Measurements from ENCODE around the gene DUSP19.

DUSP19 gene

DNA sequence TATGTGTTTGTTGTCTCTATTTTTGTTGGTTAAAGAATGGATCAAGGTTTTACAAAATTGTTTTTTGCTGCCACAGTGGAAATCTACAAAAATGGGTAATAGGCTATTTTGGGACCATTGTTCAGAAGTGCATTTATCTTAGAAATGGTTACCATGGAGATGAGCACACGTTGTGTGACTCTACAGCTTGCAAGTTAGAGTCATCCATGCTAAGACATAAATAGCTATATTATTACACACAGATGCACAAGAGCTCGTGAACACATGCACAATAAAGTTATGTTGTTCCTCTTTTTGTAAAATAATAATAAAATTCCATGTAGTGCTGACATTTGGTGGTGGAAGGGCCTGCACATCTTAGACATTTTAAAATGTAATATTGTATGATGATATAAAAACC lies 15.5 kb upstream of the DUSP19 start:
- in situ Hi-C loops (cut with MboI; ENCODE audit: low sequenced_read_pairs), result no loop called here

DNA sequence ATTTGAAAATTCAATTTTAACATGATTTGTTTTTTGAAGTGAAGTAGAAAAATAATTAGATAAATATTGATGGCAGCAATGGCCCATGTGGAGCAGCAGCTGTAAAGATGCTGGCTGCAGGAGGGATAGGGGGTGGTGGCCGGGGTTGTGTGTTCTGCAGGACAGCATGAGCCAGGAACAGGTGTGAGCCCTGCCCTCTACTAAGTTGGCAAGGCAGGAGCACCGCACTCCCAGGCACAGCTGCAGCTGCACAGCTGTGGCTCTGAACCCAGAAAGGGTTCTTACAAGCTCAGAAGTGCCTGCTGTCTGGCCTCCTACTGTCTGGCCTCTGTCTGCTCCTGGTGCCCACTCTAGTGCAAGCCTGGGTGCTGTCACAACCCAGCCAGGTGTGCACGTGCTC lies 10.0 kb upstream of the DUSP19 start:
- in situ Hi-C loops (cut with MboI; ENCODE audit: low sequenced_read_pairs), result no loop called here

DNA sequence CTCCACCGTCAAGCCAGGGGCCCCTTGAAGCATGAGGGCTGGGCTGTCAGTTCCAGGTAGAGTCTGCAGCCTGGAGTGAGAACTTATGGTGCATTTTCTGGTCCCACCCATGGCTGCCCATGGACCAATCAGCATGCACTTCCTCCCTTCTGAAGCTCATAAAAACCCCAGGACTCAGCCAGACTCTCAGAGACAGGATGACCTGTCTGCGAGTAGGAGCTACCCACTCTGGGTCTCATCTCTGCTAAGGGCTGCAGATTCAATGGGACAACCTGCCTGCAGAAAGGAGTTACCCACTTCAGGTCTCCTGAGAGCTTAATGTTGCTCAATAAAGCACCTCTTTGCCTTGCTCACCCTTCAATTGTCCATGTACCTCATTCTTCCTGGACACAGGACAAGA lies 9.4 kb upstream of the DUSP19 start:
- in situ Hi-C loops (cut with MboI; ENCODE audit: low sequenced_read_pairs), result no loop called here

DNA sequence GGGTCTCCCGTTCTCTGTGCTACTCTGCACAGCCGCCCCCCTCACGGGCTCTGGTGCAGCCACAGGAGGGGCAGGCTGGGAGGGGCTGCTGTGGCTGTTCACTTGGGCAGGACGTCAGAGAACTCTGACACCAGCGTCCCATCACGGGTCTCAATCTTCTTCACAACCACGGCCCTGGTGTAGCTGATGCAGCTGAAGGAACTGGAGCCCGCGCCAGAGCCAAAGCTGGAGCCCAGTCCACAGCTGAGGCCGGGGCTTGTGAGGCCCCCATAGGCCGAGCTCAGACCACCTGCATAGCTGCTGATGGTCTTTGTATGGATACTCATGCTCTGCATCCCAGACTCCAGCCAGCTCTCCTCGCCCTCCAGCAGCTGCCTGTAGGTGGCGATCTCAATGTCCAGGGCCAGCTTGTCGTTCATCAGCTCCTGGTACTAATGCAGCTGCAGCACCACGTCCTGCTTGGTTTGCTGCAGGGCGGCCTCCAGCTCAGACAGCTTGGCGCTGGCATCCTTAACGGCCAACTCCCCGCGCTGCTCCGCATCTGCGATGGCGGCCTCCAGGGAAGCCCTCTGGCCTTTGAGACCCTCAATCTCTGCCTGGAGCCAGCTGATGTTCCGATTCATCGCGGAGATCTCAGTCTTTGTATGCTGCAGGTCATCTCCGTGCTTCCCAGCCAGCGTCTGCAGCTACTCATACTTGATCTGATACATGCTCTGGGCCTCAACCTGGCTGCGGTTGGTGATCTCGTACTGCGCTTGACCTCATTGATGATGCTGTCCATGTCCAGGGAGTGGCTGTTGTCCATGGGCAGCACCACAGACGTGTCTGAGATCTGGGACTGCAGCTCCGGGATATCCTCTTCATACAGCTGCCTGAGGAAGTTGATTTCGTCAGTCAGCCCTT lies 7.4 kb upstream of the DUSP19 start:
- in situ Hi-C loops (cut with MboI; ENCODE audit: low sequenced_read_pairs), result no loop called here

DNA sequence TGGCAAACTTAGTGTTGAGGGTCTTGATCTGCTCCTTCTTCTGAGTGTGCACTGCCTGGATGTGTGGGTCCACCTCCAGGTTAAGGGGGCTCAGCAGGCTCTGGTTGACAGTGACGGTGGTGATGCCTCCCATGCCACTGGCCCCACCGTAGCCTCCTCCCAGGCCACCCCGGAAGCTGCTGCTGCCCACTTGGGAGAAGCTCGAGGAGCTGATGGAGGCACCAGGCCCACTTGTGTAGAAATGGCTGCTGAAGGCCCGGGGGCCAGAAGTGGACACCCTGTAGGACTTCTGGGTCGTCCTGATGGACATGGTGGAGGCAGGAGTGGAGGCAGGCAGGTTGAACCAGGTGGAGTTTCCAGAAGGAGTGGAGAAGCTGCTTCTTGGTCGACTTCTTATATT lies 6.4 kb upstream of the DUSP19 start:
- in situ Hi-C loops (cut with MboI; ENCODE audit: low sequenced_read_pairs), result no loop called here

DNA sequence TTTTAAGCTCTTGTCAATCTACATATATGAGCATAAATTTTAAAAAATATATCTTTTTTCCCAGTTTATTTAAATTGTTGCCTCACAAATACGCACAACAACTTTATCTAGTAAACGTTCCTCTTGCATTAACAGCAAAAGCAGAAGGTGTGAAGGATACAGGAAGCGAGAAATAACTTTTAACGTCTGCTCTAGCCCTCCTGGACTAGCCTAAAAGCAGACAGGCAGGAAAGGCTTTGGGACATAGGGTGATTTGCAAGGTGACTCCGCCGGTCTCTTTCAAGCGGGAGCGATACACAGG lies 434 bp upstream of the DUSP19 start:
- in situ Hi-C loops (cut with MboI; ENCODE audit: low sequenced_read_pairs), result no loop called here

DNA sequence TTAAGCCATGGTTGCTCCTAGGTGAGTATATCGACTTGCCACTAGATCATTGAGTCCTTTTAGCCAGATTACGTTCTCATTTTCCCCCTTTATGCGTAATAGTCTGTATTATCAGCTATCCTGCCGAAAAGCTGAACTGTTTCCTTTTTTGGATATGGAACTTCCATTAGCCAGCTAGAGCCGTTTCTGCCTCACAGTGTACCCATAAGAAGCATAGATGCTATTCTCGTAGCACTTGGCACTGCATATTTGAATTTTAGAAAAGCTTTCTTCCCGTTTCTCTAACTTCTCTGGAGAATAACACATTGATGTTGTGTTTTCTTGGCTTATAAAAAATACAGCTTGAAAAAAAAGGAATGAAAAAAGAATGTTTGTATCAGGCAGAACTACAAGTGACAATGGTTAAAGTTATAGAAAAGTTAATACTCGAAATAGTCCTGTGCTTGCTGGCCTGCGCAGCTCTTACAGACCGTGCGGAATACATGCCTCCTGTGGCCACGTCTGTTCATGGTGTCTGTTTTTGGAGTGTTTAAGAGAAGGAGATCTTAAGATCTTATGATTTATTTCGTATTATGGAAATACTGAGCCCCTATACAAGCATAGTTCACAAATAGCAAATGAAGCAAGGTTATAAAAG lies 710 bp downstream of the DUSP19 start:
- in situ Hi-C loops (cut with MboI; ENCODE audit: low sequenced_read_pairs), result no loop called here

DNA sequence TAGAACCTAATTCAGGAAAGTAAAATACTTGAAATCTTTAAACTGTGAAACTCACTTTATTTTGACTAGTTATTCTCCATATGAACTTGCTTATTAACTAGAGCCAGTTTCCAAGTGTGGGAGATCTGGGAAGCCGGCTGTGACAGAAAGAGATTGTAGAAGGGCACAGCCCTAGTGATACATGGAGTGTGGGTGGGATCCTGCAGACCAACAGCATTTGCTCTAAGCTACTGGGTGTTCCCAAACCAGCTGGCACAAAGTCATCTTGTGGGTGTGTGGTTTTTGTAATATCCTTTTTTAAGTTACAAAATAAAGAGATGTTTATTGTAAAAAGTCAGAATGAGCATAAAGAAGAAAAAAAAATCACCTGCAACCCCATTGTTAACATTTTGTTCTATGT lies 3.4 kb downstream of the DUSP19 start:
- in situ Hi-C loops (cut with MboI; ENCODE audit: low sequenced_read_pairs), result no loop called here

DNA sequence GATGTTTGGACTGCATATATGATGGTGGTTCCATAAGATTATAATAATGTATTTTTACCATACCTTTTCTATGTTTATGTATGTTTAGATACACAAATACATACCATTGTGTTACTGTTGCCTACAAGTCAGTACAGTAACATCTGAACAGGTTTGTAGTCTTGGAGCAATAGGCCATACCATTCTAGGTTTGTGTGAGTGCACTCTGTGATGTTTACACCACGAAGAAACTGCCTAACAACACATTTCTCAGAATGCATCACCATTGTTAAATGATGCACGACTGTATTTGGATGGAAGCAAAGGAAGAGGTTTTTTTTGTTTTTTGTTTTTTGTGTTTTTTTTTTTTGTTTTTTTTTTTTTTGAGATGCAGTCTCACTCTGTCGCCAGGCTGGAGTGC lies 9.5 kb downstream of the DUSP19 start:
- in situ Hi-C loops (cut with MboI; ENCODE audit: low sequenced_read_pairs), result no loop called here

DNA sequence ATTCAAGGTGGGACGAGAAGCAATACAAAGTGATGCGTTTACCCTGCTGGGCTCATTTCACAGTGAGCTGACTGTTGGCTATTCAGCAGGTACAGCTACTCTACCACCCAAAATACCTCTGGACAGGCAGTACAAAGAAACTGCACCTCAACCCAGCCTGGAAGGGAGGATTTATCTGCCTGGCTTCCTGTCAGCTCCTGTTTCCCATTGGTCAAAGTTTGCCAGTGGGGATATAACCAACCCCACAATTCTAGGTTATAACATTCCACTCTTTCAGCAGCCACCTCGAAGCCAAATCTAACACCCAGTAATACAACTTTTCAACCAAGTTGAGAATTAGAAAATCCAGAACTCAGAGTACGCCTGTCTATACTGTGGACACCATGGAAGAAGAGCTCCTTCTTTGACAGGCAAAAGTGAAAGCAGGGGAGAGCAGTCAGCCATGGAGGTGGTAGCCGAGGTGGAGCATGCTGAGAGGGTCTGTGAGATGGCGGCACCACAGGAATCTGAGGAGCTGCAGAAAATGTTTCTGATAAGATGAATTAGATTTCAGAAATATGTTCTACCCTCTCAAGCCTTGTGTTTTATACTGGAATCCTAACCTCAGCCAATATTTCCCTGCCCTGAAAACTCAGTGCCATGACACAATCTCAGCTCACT lies 10.8 kb downstream of the DUSP19 start:
- in situ Hi-C loops (cut with MboI; ENCODE audit: low sequenced_read_pairs), result no loop called here

DNA sequence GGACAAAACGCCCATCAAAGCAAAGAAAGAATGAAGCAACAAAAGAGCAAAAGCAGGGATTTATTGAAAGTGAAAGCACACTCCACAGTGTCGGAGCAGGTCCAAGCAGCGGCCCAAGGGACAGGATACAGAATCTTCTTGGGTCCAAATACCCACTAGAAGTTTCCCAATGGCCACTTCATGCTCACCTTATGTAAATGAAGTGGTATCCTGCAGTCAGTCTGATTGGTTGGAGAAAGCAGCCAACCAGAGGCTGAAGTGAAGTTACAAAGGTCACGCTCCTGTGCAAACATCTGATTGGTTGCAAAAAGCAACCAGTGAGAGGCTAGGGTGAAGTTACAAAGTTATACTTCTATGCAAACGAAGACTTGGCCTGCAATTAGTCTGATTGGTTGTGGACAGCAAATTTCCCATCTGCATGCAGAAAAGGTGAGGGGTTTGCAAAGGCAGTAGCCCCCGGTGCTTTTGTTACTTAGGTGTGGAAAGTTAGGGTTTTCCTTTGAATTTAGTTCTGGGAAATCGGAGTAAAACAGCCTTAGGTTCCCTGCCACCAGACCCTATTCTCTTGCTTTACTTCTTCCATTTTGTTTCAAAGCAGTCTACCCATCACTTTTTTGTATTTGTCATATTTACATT lies 12.9 kb downstream of the DUSP19 start:
- in situ Hi-C loops (cut with MboI; ENCODE audit: low sequenced_read_pairs), result no loop called here

DNA sequence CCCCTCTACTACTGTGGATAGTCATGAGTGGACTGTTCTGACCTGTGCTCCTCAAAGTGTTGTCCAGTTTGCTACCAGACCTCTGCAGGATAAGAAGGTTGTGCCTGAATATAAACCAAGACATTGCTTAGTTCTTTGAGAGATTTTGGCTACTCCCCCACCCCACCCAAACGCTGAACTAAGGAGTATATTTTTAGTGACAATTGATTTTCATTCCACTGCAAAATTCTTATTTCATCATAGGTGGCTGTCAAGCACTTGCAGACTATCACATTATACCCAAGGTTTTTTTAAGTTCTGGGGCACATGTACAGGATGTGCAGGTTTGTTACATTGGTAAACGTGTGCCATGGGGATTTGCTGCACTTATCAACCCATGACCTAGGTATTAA lies 13.4 kb downstream of the DUSP19 start:
- in situ Hi-C loops (cut with MboI; ENCODE audit: low sequenced_read_pairs), result no loop called here

DNA sequence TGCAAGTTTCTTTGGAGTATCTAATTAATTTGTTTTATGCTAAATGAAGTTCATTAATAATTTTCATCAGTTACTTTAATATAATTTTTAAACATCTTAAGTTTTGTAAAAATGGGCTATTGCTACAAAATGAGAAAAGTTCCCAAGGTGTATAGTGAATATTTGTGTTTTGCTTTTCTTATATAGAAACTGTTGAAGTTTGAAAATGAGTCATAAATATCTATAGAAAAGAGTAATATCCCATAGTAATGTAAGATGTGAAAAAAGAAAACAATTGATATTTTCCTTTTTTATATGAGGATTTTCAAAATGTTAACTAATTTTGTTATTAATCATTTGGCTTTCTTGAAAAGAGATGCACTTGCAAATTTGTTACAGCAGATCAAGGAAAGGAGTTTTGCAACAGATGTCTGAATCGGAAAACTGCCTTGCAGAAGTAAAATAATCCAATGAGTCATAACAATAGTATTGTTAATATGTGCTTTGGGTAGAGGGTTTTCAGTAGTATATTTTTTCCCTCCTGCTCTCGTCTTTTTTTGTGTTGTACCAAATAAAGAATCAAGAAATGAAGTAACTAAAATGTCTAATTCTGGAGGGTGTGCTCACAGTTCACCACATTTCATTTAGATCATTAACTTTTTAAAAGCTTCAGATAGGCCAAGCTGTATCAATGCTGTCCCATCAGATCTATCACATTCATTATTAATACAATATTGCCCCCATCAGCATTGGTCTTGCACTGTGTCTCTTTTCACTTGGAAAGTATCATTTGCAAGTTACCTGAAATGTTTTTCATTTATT lies 15.5 kb downstream of the DUSP19 start:
- in situ Hi-C loops (cut with MboI; ENCODE audit: low sequenced_read_pairs), result no loop called here

DNA sequence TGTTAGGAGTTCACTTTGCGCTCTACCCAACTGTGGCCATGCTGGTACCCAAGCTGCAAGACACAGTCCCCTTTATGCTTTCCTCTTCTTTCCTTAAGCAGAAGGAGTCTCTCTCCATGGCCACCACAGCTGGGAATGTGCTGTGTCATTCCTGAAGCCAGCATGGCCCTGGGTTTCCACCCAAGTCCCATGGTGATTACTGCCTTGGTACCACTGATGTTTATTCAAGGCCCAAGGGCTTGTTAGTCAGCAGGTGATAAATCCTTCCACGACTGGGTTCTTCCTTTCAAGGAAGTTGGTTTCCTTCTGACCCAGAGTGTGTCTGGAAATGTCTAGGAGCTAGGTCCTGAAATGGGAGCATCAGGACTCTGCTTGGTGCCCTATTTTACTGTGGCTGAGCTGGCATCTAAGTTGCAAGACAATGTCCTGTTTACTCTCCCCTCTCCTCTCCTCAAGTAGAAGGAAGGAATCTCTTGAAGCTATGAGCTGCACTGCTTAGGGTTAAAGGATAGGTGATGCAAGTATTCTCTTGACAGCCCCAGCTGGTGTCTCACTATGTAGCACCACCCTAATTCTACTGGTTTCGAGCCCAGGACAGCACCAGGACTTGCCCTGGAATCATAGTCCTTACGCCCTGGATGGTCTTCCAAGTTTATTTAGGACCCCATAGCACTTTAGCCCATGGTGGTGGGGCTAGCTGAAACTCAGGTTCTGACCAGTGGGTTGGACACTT lies 27.0 kb downstream of the DUSP19 start:
- in situ Hi-C loops (cut with MboI; ENCODE audit: low sequenced_read_pairs), result no loop called here

DNA sequence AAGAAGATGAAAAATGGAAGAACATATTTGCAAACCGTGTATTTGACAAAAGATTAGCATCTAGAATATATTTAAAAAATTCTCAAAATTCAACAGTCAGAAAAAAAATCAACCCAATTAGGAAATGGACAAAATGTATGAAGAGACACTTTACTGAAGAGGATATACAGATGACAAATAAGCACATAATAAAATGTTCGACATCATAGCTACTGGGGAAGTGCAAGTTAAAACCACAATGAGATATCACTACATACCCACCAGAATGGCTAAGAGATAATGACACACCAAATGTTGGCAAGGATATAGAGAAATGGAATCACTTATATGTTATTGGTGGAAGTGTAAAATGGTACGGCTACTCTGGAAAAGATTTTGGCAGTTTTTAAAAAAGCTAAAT lies 34.0 kb downstream of the DUSP19 start:
- in situ Hi-C loops (cut with MboI; ENCODE audit: low sequenced_read_pairs), result no loop called here

DNA sequence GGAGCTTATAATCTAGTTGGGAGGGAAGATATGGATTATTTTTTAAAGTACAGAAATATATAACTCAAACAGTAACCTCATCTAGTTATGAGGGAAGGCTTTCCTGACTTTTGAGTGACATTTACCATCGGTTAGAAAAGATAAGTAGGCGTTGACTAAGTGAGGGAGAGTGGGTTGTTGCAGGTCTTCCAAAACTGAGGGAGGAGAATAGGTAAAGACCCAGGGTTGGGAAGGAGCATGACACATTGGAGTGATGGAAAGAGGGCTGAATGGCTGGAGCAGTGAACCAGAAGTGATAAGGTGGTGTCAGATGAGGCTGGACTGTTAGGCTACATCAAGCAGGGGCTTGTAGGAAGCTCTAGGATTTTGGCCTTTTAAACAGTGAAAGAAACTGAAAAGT lies 35.1 kb downstream of the DUSP19 start:
- in situ Hi-C loops (cut with MboI; ENCODE audit: low sequenced_read_pairs), result no loop called here

DNA sequence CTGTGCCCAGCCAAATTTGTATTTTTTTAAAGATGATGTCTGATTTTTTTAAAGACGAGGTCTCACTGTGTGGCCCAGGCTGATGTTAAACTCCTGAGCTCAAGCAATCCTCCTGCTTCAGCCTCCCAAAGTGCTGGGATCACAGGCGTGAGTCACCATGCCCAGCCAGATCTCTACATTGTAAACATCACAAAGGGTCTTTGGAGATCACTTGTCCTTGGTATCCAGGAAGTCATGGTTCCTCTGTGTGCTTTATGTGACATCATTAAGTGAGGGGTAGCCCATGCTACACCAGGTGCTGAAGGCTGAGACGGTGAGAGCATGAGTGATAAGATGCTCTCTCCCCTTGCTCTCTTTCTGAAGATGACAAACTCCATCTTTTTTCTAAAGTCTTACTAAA lies 38.7 kb downstream of the DUSP19 start:
- in situ Hi-C loops (cut with MboI; ENCODE audit: low sequenced_read_pairs), result no loop called here

DNA sequence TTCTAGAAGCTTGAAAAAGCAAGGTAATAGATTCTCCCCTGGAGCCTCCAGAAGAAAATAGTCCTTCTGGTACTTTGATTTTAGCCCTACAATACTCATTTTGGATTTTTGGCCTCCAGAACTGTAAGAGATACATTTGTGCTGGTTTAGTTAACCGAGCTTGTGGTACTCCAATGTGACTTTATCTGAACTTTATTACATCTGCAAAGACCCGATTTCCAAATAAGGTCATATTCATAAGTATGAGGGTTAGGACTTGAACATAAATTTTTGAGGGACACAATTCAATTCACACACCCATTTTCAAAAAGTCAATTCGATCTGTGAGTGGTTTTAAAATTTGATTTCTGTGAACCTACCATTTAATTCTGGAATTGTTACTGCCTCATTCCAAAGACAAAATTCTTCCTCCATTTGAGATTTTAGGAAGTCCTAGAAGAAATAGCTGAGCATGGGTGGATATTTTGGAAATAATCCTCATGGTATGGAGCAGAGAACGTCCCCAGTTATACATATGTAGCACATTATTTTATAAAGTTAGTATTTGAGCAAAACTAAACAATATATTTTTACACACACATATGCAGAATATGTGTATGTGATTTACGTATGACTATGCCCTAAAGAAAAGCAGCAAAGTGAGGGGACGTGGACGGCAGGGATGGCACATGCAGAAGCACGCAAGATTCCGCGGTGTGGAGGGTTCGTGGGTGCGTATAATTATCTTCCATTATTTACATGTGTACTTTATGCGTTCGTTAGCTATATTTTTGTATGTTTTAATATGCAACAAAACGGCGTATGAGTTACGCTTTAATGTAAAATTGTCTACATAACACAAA lies 44.8 kb downstream of the DUSP19 start:
- in situ Hi-C loops (cut with MboI; ENCODE audit: low sequenced_read_pairs), result no loop called here

DNA sequence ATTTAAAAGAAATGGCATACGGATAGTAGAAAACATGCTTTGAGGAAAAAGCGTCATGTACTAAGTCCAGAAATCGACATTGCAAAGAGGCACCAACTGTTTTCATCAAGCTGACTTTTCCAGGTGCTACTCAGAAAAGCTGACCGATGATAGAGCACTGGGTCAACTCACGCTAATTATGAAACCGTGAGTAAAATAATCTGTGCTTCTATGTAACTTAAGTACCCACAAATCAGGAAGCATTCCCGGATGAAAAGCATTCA lies 45.3 kb downstream of the DUSP19 start:
- in situ Hi-C loops (cut with MboI; ENCODE audit: low sequenced_read_pairs), result no loop called here
